ENCODE data around the gene CGNL1.

DNA sequence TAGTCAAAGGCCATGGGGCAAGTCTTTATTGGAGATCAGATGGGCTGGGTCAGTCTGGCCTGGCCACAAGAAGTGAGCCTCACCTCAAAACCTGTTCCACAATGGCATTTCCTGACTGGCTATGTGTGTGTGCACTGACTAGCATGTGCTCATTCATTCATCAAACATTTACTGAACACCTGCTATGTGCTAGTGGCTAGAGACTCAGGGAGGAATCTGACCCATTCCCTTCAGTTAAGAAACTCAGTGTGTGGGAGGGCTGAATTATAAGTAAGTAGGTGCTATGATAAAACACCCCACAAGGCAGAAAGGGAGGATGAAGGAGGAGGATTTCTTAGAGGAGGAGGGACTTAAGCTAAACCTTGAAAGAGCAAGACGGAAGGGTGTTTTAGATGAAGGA lies 5.4 kb upstream of the CGNL1 start:
- TF ChIP-seq, protein P1, sequence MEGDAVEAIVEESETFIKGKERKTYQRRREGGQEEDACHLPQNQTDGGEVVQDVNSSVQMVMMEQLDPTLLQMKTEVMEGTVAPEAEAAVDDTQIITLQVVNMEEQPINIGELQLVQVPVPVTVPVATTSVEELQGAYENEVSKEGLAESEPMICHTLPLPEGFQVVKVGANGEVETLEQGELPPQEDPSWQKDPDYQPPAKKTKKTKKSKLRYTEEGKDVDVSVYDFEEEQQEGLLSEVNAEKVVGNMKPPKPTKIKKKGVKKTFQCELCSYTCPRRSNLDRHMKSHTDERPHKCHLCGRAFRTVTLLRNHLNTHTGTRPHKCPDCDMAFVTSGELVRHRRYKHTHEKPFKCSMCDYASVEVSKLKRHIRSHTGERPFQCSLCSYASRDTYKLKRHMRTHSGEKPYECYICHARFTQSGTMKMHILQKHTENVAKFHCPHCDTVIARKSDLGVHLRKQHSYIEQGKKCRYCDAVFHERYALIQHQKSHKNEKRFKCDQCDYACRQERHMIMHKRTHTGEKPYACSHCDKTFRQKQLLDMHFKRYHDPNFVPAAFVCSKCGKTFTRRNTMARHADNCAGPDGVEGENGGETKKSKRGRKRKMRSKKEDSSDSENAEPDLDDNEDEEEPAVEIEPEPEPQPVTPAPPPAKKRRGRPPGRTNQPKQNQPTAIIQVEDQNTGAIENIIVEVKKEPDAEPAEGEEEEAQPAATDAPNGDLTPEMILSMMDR (conservative IDR thresholded peaks at IDR 0.05), result no peak
- no peak for TF ChIP-seq EZH2 (IDR thresholded peaks at IDR 0.05; ENCODE audit: low read depth)
